GM18951 (cell line): ENCODE measurements around the gene SCAMP4.

Experiments used
- POLR2A ChIP-seq: IDR thresholded peaks from 4 replicates; pipeline ENCODE4 v1.6.1; 2011; ENCODE audit warnings: mild to moderate bottlenecking; ENCODE audit not compliant: insufficient read length, insufficient read depth; ENCODE audit errors: extremely low read depth
- in situ Hi-C: fragments of 300-500 bp; cut with MboI; formaldehyde crosslinking; loops from one replicate; pipeline ENCODE4 v1.12.0; 2022; ENCODE audit warnings: low sequenced_read_pairs, mixed read lengths, inconsistent platforms; ENCODE audit not compliant: unreplicated experiment

The SCAMP4 gene

GRCh38 chr19:1950640-1951039, 45.4 kb downstream of the SCAMP4 start:
- in situ Hi-C loops, result no loop called here
- TF ChIP-seq POLR2A, result no peak

DNA sequence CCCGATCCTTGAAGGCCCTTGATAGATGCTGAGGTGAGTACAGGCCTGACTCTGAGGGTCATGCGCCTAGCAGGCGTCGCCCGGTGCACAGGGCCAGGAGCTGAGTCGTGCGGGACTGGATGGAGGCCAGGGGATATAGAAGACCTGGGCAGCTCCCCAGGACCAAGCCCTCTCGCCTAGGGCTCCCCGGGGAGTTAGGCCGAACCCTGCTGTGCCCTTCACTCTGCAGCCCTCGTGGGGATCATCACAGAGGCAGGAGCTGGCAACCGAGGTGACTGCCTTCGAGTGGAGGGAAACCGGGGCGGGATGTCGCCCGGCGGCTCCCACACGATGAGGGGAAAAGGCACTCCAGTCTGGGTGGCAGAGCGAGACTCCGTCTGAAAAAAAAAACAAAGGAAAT, 47.4 kb downstream of the SCAMP4 start:
- no peak for TF ChIP-seq POLR2A
- in situ Hi-C loops, result no loop called here

DNA sequence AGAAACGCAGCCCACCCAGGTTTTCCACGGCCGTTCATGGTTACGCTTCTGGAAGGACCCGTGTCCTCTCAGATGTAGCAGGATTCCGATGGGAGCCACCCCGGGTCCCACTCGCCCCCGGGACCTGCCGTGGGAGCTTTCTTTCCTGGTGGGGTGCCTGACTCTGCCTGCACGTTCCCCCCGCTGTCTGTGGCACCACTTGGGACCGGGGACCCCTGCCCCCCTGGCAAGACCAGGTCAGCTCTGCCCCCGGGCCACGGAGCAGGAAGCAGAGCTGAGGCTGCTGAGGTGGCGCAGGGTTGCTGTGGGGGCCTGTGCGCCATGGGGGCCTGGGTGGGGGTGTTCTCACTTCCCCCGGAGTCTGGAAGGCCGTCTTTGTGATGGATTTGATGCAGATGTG, 47.8 kb downstream of the SCAMP4 start:
- no peak for TF ChIP-seq POLR2A
- in situ Hi-C loops, result no loop called here

- in situ Hi-C loops, result no loop called here
- no peak for TF ChIP-seq POLR2A
Measured at GRCh38 chr19:1953441-1954094, 48.4 kb downstream of the SCAMP4 start.

GRCh38 chr19:1954532-1954933, 49.3 kb downstream of the SCAMP4 start:
- in situ Hi-C loops, result no loop called here
- TF ChIP-seq POLR2A, result no peak

- in situ Hi-C loops, result no loop called here
- TF ChIP-seq POLR2A, result no peak
Measured at GRCh38 chr19:1955171-1956121, 50.2 kb downstream of the SCAMP4 start.

DNA sequence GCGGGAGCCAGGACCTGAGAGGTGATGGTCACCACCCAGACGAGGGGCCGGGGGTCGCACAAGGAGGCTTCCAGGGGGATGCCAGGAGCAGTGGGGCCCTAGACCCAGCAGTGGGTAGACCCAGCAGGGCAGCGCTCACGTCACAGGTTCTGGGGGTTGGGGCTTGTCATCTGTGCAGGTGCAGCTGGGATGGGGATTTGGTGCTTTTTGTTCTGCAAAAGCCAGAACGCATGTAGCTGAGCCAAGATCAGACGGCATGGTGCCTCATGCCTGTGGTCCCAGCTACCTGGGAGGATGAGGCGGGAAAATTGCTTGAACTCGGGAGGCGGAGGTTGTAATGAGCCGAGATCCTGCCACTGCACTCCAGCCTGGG, 50.9 kb downstream of the SCAMP4 start:
- TF ChIP-seq POLR2A, result no peak
- in situ Hi-C loops, result no loop called here

DNA sequence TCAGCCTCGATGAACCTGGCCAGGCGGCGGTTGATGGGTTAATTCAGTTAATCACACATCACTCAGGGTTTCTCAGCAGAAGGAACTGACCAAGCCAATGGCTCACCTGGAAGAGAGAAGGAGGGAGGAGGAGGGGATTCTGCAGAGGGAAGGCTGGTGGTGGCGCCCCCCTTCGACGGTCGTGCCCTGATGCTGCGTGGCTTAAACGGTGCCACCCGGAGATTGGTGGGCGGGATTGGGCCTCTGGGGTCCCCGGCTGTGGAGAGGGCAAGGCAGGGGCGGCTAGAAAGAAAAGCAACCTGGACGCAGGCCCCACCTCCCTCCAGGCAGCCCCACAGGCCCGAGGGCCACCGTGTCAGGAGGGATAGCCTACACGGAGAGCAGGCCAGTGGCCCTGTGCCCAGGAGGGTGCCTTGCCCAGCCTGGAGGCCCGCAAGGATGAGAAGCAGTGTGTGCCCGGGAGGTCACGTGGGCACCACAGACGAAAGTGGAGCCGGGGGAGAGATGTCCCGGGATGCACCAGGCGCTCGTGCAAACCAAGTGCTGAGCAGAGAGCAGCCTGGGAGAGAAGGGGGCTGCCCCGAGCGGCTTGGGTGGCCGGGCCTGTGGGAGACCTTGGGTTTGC, 51.8 kb downstream of the SCAMP4 start:
- in situ Hi-C loops, result no loop called here
- no peak for TF ChIP-seq POLR2A

DNA sequence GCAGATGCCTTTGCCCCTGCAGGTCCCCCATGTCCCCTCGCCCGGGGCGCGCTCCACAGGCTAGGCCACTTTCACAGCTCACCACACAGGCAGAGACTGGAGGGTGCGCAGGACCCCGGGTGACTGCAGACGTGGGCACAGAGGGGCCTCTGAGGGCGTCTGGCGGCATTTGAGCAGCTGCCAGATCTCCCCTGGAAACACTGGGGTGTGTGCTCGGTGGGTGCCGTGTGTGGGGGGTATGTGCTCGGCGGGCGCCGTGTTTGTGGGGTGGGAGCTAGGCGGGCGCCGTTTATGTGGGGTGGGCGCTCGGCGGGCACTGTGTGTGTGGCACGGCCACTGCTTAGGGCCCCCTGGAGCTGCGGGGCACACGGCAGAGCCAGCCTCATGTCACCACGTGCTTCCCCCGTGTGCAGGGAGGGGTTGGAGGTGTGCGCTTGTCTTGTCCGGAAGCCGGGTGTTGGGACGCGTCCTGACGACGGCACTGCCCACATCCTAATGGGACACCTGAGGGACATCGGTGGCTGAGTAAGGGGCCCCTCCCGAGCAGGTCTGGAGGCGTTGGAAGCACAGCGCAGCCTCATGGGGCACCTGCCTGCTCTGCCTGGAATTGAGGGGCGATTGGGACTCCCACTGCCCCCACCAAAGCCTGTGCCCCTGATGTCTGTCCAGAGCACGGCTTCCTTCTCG, 52.5 kb downstream of the SCAMP4 start:
- no peak for TF ChIP-seq POLR2A
- in situ Hi-C loops, result no loop called here

DNA sequence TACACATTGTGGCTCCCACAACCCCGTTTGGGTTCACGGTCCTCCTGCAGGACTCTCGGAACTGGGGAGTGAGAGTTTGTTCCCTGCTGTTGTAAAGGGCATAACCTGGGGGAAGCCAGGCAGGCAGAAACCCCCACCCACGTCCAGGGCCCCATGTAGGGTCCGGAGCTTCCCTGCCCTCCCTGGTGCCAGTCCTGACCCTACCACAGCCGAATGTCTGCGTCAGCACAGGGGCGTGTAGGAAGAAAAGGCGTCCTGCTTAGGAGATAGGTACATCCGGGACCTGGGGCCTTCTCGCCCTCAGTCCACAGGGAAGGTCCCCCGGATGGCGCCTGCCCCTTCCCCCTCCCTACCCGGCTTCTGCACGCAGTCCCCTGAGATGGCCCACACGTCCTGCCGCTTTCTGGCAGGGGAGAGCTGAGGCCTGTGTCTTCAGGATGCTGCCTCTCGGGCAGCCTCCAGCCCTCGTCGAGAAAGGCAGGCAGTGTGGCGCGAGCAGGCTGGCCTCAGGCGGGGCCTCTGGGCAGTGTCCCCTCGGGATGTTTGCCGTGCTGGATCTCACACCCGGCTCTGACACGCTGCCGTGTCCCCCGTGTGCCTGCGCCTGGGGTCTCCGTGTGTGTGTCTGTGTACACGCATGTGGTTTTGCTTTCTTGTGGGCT, 54.9 kb downstream of the SCAMP4 start:
- TF ChIP-seq POLR2A, result no peak
- in situ Hi-C loops, result no loop called here

DNA sequence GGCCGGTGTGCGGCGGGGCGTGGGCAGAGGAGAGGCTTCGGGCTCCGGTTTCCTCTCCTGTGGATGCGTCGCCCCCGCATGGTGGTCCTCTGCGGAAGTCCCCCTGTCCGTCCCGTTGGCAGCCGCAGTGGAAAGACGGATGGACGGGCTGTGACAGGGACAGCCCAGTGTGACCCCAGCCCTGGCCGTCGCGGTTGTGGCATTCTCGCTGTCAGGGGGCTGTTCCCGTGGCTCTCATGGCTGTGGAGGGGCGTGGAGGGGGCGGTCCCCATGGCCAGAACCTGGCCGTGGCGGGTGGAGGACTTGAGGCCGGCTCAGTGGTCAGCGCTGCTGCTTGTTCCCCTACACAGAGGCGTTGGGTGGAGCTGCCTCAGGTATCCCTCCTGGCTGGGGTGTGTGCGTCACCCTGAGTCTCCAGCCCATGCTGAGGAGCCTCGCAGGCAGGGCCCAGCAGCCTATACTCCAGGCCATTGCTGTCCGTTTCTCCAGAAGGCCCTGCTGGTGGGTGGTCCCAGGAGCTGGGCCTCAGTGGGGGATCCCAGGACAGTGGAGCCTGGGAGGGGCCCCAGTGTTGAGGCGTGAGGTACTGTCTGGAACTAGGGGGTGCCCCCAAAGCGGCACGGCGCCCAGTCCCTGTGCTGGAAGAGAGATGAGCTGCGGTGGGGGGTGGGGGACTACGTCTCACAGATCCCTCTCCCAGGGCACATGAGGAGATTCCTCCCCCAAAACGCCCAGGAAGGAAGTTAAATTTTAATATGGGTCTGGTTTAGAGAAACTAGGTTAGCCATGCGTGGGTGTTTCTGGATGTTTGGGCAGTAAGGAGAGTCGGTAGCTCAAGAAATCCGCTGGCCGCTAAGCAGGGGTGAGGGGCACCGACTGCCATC, 56.0 kb downstream of the SCAMP4 start:
- in situ Hi-C loops, result no loop called here

GRCh38 chr19:1962674-1963073, 57.5 kb downstream of the SCAMP4 start:
- TF ChIP-seq POLR2A, result no peak
- in situ Hi-C loops, result no loop called here

More for the DNA sequence above, 56.0 kb downstream of the SCAMP4 start:
- no peak for TF ChIP-seq POLR2A
